H1 (cell line): ENCODE data around the gene TOMM22. TPM values are rescaled to one million over a fixed set of nuclear protein-coding genes. Genes with fewer than 3 reads are reported as not detected.
A peak's percentile ranks its signal among the peaks of the same experiment; 100 is the strongest.

Experiments
- CTCF ChIA-PET: fragments of 300-600 bp; sonication (Branson Sonifier 250); formaldehyde crosslinking; loops from one replicate; lab custom pipeline; 2021; ENCODE audit not compliant: partially characterized antibody; lab: Charles Lee
- POLR2A ChIA-PET: fragments of 300-600 bp; sonication (Branson Sonifier 250); formaldehyde crosslinking; loops from one replicate; lab custom pipeline; 2021; ENCODE audit warnings: inconsistent platforms; ENCODE audit not compliant: partially characterized antibody; lab: Charles Lee
- DNase-seq, 2 experiments: peaks; one replicate each; pipeline versions ENCODE4 v3.0.0 to v3.0.0-alpha.2; 2010 to 2022; ENCODE audit warnings: low spot score in 2 of 2, low read depth in 1 of 2, mixed read lengths in 1 of 2
- FAIRE-seq: peaks from 2 replicates; lab custom pipeline; 2011; peaks lifted over from hg19 to GRCh38; lab: Jason Lieb, UNC
- H2AFZ ChIP-seq: 2 replicates; pipeline ENCODE4 v1.8.1; 2012; ENCODE audit warnings: low read length, inconsistent platforms
- H2AK5ac ChIP-seq: 2 replicates; pipeline ENCODE4 v1.6.1; 2013; ENCODE audit warnings: low read depth, low read length
- H2BK120ac ChIP-seq: replicated peaks from 2 replicates; pipeline ENCODE3; 2013; ENCODE audit warnings: low read depth, low read length, inconsistent platforms
- H2BK12ac ChIP-seq: 2 replicates; pipeline ENCODE4 v1.6.1; 2013; ENCODE audit warnings: low read depth, low read length
- H2BK15ac ChIP-seq: 2 replicates; pipeline ENCODE4 v1.6.1; 2013; ENCODE audit warnings: low read length
- H2BK20ac ChIP-seq: 2 replicates; pipeline ENCODE4 v1.6.1; 2013; ENCODE audit warnings: low read length
- H2BK5ac ChIP-seq: 2 replicates; pipeline ENCODE4 v1.6.1; 2013; ENCODE audit warnings: low read depth, low read length
- H3K14ac ChIP-seq: 2 replicates; pipeline ENCODE4 v1.6.1; 2013; ENCODE audit warnings: inconsistent platforms; ENCODE audit not compliant: insufficient read length
- H3K18ac ChIP-seq: 2 replicates; pipeline ENCODE4 v1.6.1; 2013; ENCODE audit warnings: low read length; ENCODE audit errors: extremely low read depth
- H3K23ac ChIP-seq: 2 replicates; pipeline ENCODE4 v1.6.1; 2013; ENCODE audit warnings: inconsistent platforms; ENCODE audit not compliant: insufficient read length
- H3K23me2 ChIP-seq: 2 replicates; pipeline ENCODE4 v1.6.1; 2013; ENCODE audit warnings: low read depth, low read length
- H3K27ac ChIP-seq: 2 replicates; pipeline ENCODE4 v1.6.1; 2011; ENCODE audit warnings: low read depth, low read length, inconsistent platforms
- H3K27me3 ChIP-seq, 4 experiments: replicated peaks in 1 of 4; 1 replicate in 1 of 4; 2 replicates in 3 of 4; pipeline versions ENCODE4 v1.6.1 to v1.8.1; 2011 to 2013; ENCODE audit warnings: low read length in 3 of 4, mild to moderate bottlenecking in 3 of 4, inconsistent platforms in 2 of 4, mixed read lengths in 2 of 4, moderate library complexity in 1 of 4; ENCODE audit not compliant: control insufficient read depth in 3 of 4, insufficient read depth in 3 of 4; ENCODE audit errors: extremely low read depth in 1 of 4
- H3K36me3 ChIP-seq, 4 experiments: 2 replicates each; pipeline versions ENCODE4 v1.6.1 to v1.8.1; 2011 to 2013; ENCODE audit warnings: mild to moderate bottlenecking in 4 of 4, low read length in 3 of 4, moderate library complexity in 2 of 4, control low read depth in 1 of 4, inconsistent platforms in 1 of 4; ENCODE audit not compliant: insufficient read depth in 4 of 4, control insufficient read depth in 2 of 4
- H3K4ac ChIP-seq: replicated peaks from 2 replicates; pipeline ENCODE3; 2013; ENCODE audit warnings: low read length, low read depth, mixed read lengths, inconsistent platforms; ENCODE audit not compliant: insufficient read length
- H3K4me1 ChIP-seq, 4 experiments: replicated peaks in 1 of 4; 1 replicate in 1 of 4; 2 replicates in 3 of 4; pipeline versions ENCODE4 v1.6.1 to v1.8.1; 2011 to 2013; ENCODE audit warnings: low read length in 3 of 4, inconsistent platforms in 2 of 4, mixed read lengths in 1 of 4; ENCODE audit not compliant: insufficient read depth in 4 of 4, control insufficient read depth in 3 of 4
- H3K4me2 ChIP-seq, 2 experiments: 2 replicates each; pipeline versions ENCODE4 v1.6.1 to v1.8.1; 2011 to 2013; ENCODE audit warnings: low read depth in 2 of 2, low read length in 2 of 2, control low read depth in 1 of 2, inconsistent platforms in 1 of 2, mild to moderate bottlenecking in 1 of 2; ENCODE audit not compliant: insufficient read depth in 1 of 2
- H3K4me3 ChIP-seq, 4 experiments: fragments of 200-600, 300-600 bp in 1 of 4; sonication (generic), shearing (Covaris generic), sonication (Bioruptor Twin) in 1 of 4; 2 replicates each; pipeline versions ENCODE4 v1.5.1 to v1.8.1; 2011 to 2016; ENCODE audit warnings: low read length in 4 of 4, low read depth in 3 of 4, control low read depth in 2 of 4, inconsistent platforms in 2 of 4, mild to moderate bottlenecking in 2 of 4, mixed read lengths in 1 of 4, moderate library complexity in 1 of 4; ENCODE audit not compliant: insufficient read depth in 2 of 4; ENCODE audit errors: extremely low read depth in 1 of 4
- H3K56ac ChIP-seq: replicated peaks from 2 replicates; pipeline ENCODE3; 2013; ENCODE audit warnings: low read depth, mild to moderate bottlenecking, mixed read lengths, low read length, inconsistent platforms; ENCODE audit not compliant: insufficient read length
- H3K79me1 ChIP-seq: 2 replicates; pipeline ENCODE4 v1.6.1; 2013; ENCODE audit warnings: low read depth, low read length, control low read depth
- H3K79me2 ChIP-seq, 2 experiments: 2 replicates each; pipeline versions ENCODE4 v1.6.1 to v1.8.1; 2012 to 2013; ENCODE audit warnings: low read length in 2 of 2, mild to moderate bottlenecking in 2 of 2, inconsistent platforms in 1 of 2; ENCODE audit not compliant: insufficient read depth in 2 of 2, control insufficient read depth in 1 of 2
- H3K9ac ChIP-seq, 4 experiments: replicated peaks in 1 of 4; 1 replicate in 1 of 4; 2 replicates in 3 of 4; pipeline versions ENCODE4 v1.6.1 to v1.8.1; 2011 to 2013; ENCODE audit warnings: low read depth in 3 of 4, low read length in 3 of 4, control low read depth in 2 of 4, mild to moderate bottlenecking in 2 of 4, moderate library complexity in 2 of 4, inconsistent platforms in 1 of 4; ENCODE audit errors: extremely low read depth in 1 of 4
- H3K9me3 ChIP-seq, 2 experiments: 2 replicates each; pipeline versions ENCODE4 v1.6.1 to v1.8.1; 2012 to 2013; ENCODE audit warnings: mild to moderate bottlenecking in 2 of 2, moderate library complexity in 2 of 2, control low read depth in 1 of 2, inconsistent platforms in 1 of 2, low read depth in 1 of 2, low read length in 1 of 2, mixed read lengths in 1 of 2; ENCODE audit not compliant: insufficient read depth in 2 of 2
- H4K20me1 ChIP-seq, 2 experiments: replicated peaks in 1 of 2; 2 replicates each; pipeline versions ENCODE3 to v1.8.1; 2011 to 2013; ENCODE audit warnings: inconsistent platforms in 2 of 2, low read length in 2 of 2, mild to moderate bottlenecking in 1 of 2; ENCODE audit not compliant: insufficient read depth in 2 of 2, control insufficient read depth in 1 of 2
- H4K5ac ChIP-seq: 2 replicates; pipeline ENCODE4 v1.6.1; 2013; ENCODE audit warnings: low read length, low read depth, mixed read lengths, inconsistent platforms; ENCODE audit not compliant: insufficient read length
- H4K8ac ChIP-seq: 2 replicates; pipeline ENCODE4 v1.8.0; 2013; ENCODE audit warnings: mild to moderate bottlenecking, moderate library complexity, low read length, inconsistent platforms; ENCODE audit not compliant: insufficient read depth; ENCODE audit errors: extremely low read depth
- H4K91ac ChIP-seq: replicated peaks from 2 replicates; pipeline ENCODE3; 2013; ENCODE audit warnings: low read length, mixed read lengths, inconsistent platforms; ENCODE audit not compliant: insufficient read length
- BACH1 ChIP-seq: IDR thresholded peaks from 2 replicates; pipeline ENCODE4 v1.6.1; 2012; ENCODE audit warnings: low read length, improper control_type of control experiment
- CBX5 ChIP-seq: fragments of 300-800, 300-1000 bp; sonication (generic); IDR thresholded peaks from 2 replicates; pipeline ENCODE4 v1.7.1; 2016; ENCODE audit warnings: antibody characterized with exemption, low read length, low read depth
- FOSL1 ChIP-seq: IDR thresholded peaks from 2 replicates; pipeline ENCODE4 v1.6.1; 2011; ENCODE audit warnings: mild to moderate bottlenecking, low read depth, low read length, moderate library complexity; ENCODE audit not compliant: insufficient read depth
- JUN ChIP-seq: IDR thresholded peaks from 2 replicates; pipeline ENCODE4 v1.6.1; 2011; ENCODE audit warnings: low read depth, mild to moderate bottlenecking, improper control_type of control experiment, low read length
- JUND ChIP-seq: IDR thresholded peaks from 2 replicates; pipeline ENCODE4 v1.6.1; 2011; ENCODE audit warnings: mild to moderate bottlenecking, improper control_type of control experiment, low read length
- RAD21 ChIP-seq, 2 experiments: IDR thresholded peaks in 1 of 2; conservative IDR thresholded peaks in 1 of 2; 2 replicates each; pipeline ENCODE4 v1.6.1; 2011; ENCODE audit warnings: low read depth in 2 of 2, low read length in 2 of 2, improper control_type of control experiment in 1 of 2, inconsistent platforms in 1 of 2, mild to moderate bottlenecking in 1 of 2, moderate library complexity in 1 of 2
- YY1 ChIP-seq: IDR thresholded peaks from 2 replicates; pipeline ENCODE4 v1.6.1; 2011; ENCODE audit warnings: low read depth, mild to moderate bottlenecking, low read length
- WGBS, 2 experiments: shearing (Covaris generic) in 1 of 2; methylation state at CpG; one replicate each; pipeline versions ENCODE4 v1.1.6 to v1.1.7; 2013 to 2015; ENCODE audit warnings: low lambda C conversion rate in 2 of 2, mixed read lengths in 2 of 2, inconsistent platforms in 1 of 2, low coverage in 1 of 2, missing lambda C conversion rate in 1 of 2; ENCODE audit not compliant: insufficient replicate concordance in 2 of 2, insufficient coverage in 1 of 2, insufficient read length in 1 of 2; ENCODE audit errors: extremely low coverage in 1 of 2, missing lambda C conversion rate in 1 of 2; 5-methylcytosine and 5-hydroxymethylcytosine counted together
- polyA plus RNA-seq, 7 experiments: library from polyadenylated mRNA; depleted of rRNA in 3 of 7; stranded (reverse) in 5 of 7; unstranded in 2 of 7; fragments of >200 nt in 5 of 7; fragments of 200-250 nt in 2 of 7; gene quantifications; 1 replicate in 5 of 7; 2 replicates in 1 of 7; 4 replicates in 1 of 7; pipeline versions ENCODE4 v1.2.1 to v1.2.3, GENCODE V29; 2011 to 2013; ENCODE audit warnings: missing spikeins in 2 of 7, mixed read lengths in 2 of 7
- total RNA-seq: library from RNA; stranded (reverse); fragmentation: NEBNext Ultra II Directional; extraction: Animal tissue kit (Norgen Biotek cat#: 25700); gene quantifications from 2 replicates; pipeline ENCODE4 v1.2.1, GENCODE V29; 2021
- TF ChIP-seq, protein P1 (sequence below), 3 experiments: IDR thresholded peaks; 1 replicate in 2 of 3; 2 replicates in 1 of 3; pipeline versions ENCODE4 v1.5.1 to v1.6.1; 2011; ENCODE audit warnings: low read length in 3 of 3, mild to moderate bottlenecking in 3 of 3, inconsistent platforms in 2 of 3, low read depth in 1 of 3, moderate library complexity in 1 of 3; ENCODE audit not compliant: insufficient read depth in 1 of 3; ENCODE audit errors: control extremely low read depth in 1 of 3

Gene TOMM22
- total and polyA plus RNA-seq, 2 of the 8 experiments (the other 6 are each of a cell fraction or from before 2014, with no cell fraction given), result 84.0 to 125 TPM

DNA sequence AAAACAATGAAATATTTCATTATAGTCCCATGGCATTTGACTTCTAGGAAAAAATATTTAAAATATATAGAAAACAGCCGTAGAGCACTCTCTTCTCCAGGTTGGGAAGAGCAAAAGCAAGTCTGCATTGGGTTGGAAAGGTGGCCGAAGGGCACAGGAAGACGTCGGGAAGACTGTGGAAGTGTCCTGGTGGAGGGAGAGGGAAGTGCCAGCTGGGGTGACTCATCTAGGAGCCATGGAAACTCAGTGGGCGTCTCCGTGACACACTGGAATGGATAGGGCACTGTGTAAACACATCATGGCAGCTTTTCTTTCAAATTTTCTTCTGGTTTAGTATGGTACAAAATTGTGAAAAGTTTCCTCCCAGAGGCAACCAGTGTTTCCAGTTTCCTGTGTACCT is 36.7 kb downstream of the TOMM22 start:
- Histone ChIP-seq H4K91ac (no peak overlapping the region), H2BK20ac (no peak overlapping the region), H2BK15ac (no peak overlapping the region), H3K23ac (no peak overlapping the region), H3K14ac (no peak overlapping the region), H3K4me1 (peaks cover 0 to 3% (median under 1%) of the 10 kb centered on the region in 4 experiments; a peak in 4 of 7 replicates), H3K27ac (no peak overlapping the region), H2BK120ac (no peak overlapping the region), H3K4me3 (no peak overlapping the region), H3K18ac (no peak overlapping the region), H3K79me2 (peaks cover 0 to 26% of the 10 kb centered on the region in 2 experiments; a peak in 3 of 4 replicates), H2AK5ac (no peak overlapping the region), H3K4me2 (no peak overlapping the region), H3K79me1 (peaks cover 13% of the 10 kb centered on the region), H4K20me1 (peaks cover 3 to 18% of the 10 kb centered on the region in 2 experiments), H3K56ac (no peak overlapping the region), H2AFZ (no peak overlapping the region), H3K9me3 (no peaks in the 10 kb centered on the region), H2BK12ac (no peak overlapping the region), H4K5ac (no peak overlapping the region), H3K4ac (no peak overlapping the region), H2BK5ac (no peak overlapping the region), H3K27me3 (no peaks in the 10 kb centered on the region), H3K23me2 (no peaks in the 10 kb centered on the region), H3K36me3 (peaks cover 4 to 57% (median 30%) of the 10 kb centered on the region in 4 experiments; a peak in 6 of 8 replicates), H3K9ac (no peak overlapping the region), H4K8ac (no peak overlapping the region)
- no peak for FAIRE-seq
- TF ChIP-seq FOSL1, result no peak
- peak; percentile 92 for TF ChIP-seq JUND
- TF ChIP-seq, protein P1, sequence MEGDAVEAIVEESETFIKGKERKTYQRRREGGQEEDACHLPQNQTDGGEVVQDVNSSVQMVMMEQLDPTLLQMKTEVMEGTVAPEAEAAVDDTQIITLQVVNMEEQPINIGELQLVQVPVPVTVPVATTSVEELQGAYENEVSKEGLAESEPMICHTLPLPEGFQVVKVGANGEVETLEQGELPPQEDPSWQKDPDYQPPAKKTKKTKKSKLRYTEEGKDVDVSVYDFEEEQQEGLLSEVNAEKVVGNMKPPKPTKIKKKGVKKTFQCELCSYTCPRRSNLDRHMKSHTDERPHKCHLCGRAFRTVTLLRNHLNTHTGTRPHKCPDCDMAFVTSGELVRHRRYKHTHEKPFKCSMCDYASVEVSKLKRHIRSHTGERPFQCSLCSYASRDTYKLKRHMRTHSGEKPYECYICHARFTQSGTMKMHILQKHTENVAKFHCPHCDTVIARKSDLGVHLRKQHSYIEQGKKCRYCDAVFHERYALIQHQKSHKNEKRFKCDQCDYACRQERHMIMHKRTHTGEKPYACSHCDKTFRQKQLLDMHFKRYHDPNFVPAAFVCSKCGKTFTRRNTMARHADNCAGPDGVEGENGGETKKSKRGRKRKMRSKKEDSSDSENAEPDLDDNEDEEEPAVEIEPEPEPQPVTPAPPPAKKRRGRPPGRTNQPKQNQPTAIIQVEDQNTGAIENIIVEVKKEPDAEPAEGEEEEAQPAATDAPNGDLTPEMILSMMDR (IDR thresholded peaks at IDR 0.05; ENCODE audit: control extremely low read depth in 1 of 3, insufficient read depth in 1 of 3, low read depth in 1 of 3, low read length in 3 of 3), result peak; percentile 24 to 68 (median 53); a peak in 3 of 4 replicates
- TF ChIP-seq JUN, result peak; percentile 42; the same call in 1 of the 2 replicates
- no peak for TF ChIP-seq CBX5
- TF ChIP-seq BACH1, result peak; percentile 60; the same call in 1 of the 2 replicates
- TF ChIP-seq RAD21 (IDR thresholded peaks at IDR 0.05 in 1 of 2, conservative IDR thresholded peaks at IDR 0.05 in 1 of 2; ENCODE audit: low read depth in 2 of 2, low read length in 2 of 2), result peak in 1 of 2 experiments; percentile 23; a peak in 1 of 4 replicates
- no peak for TF ChIP-seq YY1
- DNase-seq, result no peak
- WGBS, 2 experiments, result 85% methylated on average over 6 of the region's 6 CpGs; no CpG with 5 or more reads in 1 of the 2 experiments
- ChIA-PET CTCF (interaction anchor here (0.7 to 10.8 kb wide), 5 partner anchors 9 to 241 kb away, joined by 3 to 116 read pairs (median 3); no protein-coding TSS in a partner anchor), POLR2A (interaction anchor here (0.8 to 5.1 kb wide), 6 partner anchors 12 to 40 kb away, joined by 3 to 39 read pairs (median 5); partner anchors contain the start of genes GTPBP1 and TOMM22)
